Dedifferentiated amniotic fluid mesenchymal stem cell (primary cell): ENCODE results near the gene RABEPK.
"Not testable (repeated sequence)": the region's sequence is repeated elsewhere in the genome, so short reads cannot be mapped to it uniquely, and the experiment has no call there.

Experiments used
- DNase-seq: peaks from one replicate; pipeline ENCODE4 v3.0.0-alpha.2; 2016; ENCODE audit errors: extremely low spot score

Gene RABEPK, protein sequence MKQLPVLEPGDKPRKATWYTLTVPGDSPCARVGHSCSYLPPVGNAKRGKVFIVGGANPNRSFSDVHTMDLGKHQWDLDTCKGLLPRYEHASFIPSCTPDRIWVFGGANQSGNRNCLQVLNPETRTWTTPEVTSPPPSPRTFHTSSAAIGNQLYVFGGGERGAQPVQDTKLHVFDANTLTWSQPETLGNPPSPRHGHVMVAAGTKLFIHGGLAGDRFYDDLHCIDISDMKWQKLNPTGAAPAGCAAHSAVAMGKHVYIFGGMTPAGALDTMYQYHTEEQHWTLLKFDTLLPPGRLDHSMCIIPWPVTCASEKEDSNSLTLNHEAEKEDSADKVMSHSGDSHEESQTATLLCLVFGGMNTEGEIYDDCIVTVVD

DNA sequence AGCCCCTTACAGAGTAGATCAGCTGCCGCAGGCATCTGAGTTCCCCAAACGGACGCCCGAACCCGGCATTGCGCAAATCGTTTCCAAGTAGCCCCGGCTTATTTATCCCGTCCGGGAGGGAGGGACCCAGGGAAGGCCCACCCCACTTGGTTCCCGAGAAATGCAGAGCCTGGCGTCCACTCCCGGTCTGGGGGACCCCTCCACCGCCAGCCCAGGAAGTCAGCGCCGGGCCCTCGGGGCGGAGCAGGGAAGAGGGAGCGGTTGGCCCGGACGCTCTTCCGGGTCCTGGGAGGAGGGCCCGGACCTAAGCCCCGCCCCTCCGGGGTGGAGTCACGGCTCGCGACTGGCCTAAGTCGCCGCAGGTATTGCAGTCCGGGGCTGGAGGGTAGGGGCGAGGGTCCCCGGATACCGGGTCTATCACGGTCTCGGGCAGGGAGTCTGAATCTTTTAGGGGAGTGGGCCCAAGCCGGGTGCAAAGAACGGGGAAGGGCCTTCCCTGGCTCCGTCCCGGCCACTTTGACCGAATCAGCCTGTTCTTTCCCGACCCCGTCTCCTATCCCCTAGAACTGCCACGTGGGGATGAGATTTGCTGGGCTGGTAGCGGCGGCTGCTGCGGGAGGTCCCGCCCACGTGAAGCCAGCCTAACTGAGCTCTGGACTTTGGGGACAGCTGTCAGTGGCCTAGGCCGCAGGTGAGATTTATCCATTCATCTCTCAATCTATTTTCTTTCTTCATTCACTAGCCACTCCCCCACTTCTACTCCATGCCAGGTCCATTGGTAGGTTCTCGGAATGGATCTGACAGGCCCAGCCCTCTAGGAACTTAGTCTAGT, at the start of gene RABEPK:
Gene RABEPK (plus strand): TSS at position 327 of the 832 bp plus-strand sequence. CDS start 2,472 bp downstream, outside the sequence.
- DNase-seq = peak; percentile 86

DNA sequence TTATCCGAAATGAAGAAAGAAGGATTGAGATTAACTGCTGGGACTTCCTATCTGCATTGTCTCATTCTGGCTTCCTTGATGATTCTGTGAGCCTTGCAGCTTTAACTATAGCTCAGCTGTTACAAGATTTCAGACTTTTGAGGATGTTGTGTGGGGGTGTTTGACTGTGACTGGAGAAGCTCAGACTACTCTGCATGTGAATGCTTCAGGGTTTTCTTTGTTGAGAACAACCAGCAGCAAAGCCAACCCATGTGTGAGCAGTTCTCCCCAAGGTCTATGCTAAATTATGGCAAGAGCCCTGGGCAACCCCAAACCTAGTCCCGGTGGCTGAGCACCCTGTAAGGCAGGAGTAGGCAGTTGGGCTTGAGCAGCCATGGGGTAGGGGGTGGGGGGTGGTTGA, 48.6 kb upstream of the RABEPK start:
- no peak for DNase-seq

DNA sequence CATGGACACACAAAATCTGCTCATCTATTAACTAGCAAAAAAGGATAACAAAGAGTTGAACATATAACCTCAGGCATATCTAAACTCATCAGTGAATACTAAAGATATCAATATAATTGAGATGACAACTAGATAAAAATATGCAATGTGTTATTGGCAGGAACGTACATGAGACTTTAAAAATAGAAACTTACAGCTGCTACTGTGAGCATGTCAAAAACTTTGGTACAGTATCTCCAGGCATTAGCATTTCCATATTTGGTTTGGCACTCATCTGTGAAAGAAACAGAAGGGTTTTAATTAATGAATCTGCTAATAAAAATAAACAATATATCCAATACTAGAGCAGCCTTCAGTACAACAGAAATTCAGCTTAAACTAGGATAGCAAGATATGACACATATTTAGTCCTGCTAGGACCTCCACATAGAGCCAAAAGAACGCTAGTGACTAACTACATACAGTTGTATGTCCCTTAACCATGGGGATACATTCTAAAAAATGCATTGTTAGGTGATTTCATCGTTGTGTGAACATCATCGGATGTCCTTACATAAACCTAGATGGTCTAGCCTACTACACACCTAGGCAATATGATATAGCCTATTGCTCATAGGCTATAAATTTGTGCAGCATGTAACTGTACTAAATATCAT, 46.5 kb upstream of the RABEPK start:
- DNase-seq = no peak

DNA sequence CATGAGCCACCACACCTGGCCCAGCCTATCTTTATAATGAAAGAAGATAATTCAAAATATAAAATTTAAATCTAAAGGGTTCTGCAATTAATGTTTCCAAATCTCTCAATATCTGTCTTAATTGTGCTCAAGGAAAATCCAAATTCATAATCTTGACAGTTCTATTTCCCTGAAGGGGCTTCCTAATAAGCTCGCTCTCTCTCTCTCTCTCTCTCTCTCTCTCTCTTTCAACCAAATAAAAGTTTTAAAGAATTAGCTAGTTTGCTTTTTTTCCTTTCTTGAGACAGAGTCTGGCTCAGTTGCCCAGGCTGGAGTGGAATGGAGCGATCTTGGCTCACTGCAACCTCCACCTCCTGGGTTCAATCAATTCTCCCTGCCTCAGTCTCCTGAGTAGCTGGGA, 43.8 kb upstream of the RABEPK start:
- DNase-seq = no peak

DNA sequence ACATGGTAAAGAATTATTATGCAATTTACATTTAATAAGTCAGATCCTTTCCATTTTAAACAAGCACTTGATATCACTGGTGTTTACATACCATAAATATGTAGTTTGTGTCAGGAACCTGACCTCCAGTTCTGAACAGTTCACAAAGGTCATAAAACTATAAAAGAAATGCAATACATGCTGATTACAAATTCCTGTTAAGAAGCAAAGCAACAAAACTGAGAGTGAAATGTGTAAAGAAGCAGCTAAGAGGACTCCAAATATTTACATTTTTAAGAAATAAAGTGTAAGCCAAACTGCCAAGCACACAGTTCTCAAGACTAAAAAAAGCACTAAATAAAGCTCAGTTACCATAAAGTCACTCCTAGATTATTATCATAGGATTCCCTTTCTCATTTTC, 39.6 kb upstream of the RABEPK start:
- DNase-seq = no peak

DNA sequence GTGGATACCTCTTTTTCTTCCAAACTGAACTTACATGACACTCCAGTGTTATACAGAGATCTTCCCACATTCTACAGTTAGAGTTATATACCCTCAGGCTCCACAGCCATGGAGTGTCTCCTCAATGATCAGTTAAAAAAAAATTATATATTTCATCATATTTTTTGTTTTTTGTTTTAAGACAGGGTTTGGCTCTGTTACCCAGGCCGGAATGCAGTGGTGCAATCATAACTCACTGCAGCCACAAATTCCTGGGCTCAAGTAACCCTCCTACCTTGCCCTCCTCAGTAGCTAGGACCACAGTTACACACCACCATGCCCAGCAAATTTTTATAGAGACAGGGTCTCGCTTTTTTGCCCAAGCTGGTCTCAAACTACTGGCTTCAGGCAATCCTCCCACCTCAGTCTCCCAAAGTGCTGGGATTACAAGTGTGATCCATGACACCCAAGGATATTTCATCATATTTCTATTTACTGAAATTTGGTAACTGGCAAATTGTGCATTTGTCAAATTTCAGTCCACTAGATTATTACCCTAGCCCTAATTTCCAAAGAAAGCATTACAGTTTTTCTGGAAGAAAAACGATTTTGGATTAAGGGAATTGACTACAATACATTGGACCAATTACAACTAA, 38.9 kb upstream of the RABEPK start:
- DNase-seq = peak; percentile 44

DNA sequence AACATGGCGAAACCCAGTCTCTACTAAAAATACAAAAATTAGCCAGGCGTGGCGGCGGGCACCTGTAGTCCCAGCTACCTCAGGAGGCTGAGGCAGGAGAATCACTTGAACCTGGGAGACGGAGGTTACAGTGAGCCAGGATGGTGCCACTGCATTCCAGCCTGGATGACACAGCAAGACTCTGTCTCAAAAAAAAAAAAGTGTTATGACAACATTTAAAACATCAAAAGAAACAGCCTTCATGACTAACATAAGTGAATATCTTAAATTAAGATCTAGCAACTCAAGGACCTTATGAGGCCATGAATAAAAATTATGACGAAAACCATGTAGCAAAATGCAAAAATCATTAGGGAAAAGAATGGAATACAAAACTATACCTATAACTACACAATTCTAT, 37.5 kb upstream of the RABEPK start:
- not testable (repeated sequence) for DNase-seq

DNA sequence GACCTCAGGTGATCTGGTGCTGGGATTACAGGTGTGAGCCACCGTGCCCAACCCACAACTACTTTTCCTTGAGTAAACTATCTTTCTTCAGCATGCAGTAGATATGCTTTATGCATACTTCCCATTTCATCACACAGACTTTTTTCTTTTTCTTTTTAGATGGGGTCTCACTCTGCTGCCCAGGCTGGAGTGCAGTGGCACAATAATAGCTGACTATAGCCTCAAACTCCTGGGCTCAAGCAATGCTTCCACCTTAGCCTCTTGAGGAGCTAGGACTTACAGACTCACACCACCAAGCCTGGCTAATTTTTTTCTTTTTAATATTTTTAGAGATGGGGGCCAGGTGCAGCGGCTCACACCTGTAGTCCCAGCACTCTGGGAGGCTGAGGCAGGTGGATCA, 33.6 kb upstream of the RABEPK start:
- DNase-seq = no peak

DNA sequence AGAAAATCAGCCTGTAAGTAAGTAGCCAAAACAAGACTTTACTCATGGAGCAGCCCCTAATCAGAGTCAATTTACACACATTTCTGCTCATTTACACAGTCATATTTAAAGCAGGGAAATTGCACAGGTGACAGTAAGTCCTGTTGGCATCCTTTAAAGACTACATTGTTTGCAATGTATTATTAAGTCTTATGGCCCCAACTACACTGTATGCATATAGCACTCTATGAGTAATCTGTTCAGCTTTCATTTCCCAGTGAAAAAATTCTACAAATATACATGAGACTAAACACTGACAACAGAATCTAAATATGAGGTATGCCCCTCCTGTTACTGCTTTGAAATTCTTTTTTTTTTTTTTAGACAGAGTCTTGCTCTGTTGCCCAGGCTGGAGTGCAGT, 30.4 kb upstream of the RABEPK start:
- no peak for DNase-seq

DNA sequence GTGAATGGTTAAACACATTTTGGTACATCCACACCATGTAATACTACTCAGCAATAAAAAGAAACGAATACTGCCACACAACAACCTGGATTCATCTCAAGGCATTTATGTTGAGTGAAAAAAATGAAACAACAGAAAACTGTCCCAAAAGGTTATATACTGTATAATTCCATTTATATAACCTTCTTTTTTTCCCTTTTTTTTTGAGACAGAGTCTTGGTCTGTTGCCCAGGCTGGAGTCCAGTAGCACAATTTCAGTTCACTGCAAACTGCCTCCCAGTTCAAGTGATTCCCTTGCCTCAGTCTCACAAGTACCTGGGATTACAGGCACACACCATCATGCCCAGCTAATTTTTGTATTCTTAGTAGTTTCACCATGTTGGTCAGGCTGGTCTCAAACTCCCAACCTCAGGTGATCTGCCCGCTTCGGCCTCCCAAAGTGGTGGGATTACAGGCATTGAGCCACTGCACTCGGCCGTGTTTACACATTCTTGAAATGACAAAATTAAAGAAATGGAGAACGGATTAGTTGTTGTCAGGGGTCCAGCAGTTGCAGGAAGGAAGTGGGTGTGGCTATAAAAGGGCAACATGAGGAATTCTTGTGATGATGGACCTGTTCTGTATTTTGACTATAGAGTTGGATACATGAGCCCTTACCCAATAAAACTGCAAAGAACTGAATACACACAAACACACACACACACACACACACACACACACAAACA, 28.1 kb upstream of the RABEPK start:
- DNase-seq = no peak

DNA sequence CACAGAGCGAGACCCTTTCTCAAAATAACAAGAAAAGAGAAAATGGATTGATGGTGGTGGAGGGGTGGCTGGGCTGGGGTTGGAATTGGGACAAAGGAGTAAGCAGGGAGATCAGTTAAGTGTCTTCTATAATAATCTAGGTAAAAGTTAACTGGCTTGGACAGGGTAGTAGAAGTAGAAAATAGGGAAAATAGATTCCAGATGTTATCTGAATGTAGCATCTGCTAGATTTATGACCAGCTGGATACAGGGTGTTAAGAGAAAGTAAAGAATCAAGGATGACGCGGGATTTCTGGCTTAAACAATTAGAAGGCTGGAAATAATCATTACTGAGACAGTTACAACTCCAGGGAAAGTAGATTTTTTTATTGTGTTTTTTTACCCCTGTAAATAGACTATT, 23.7 kb upstream of the RABEPK start:
- no peak for DNase-seq

DNA sequence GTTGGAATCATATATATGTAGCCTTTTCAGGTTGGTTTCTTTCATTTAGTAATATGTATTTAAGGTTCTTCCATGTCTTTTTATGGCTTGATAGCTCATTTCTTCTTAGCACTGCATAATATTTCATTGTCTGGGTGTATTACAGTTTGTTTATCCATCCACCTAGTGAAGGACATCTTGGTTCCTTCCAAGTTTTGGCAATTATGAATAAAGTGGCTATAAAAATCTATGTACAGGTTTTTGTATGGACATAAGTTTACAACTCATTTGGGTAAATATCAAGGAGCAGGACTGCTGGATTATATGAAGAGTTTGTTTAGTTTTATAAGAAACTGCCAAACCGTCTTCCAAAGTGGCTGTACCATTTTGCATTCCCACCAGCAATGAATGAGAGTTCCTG, 22.5 kb upstream of the RABEPK start:
- DNase-seq = no peak

DNA sequence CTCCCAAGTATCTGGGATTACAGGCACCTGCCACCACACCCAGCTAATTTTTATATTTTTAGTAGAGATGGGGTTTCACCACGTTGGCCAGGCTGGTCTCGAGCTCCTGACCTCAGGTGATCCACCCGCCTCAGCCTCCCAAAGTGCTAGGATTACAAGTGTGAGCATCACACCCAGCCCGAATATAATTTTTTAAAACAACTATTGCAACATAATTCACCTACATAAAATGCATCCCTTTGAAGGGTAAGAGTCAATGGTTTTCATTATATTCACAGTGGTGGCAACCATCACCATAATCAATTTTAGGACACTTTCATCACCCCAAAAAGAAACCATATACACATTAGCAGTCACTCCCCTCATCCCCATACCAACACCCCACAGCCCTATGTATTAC, 20.6 kb upstream of the RABEPK start:
- not testable (repeated sequence) for DNase-seq

DNA sequence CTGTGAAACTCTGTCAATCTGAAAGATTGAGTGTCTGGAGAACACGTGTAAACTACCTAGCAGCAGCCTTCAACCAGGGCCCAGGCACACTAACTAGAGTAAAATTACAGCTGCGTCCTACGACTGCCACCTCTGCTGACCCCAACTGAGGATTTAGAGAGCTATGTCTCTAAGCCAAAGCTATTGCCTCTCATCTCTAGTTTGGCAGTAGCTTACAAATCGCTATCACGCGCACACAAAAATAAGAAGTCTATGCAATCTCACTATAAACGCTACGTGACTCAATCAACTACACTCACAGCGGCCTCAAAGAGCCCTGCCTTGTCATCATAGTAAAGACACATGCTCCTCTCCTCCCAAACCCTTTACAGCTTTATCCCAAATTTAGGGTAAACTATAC, 19.5 kb upstream of the RABEPK start:
- DNase-seq = no peak

DNA sequence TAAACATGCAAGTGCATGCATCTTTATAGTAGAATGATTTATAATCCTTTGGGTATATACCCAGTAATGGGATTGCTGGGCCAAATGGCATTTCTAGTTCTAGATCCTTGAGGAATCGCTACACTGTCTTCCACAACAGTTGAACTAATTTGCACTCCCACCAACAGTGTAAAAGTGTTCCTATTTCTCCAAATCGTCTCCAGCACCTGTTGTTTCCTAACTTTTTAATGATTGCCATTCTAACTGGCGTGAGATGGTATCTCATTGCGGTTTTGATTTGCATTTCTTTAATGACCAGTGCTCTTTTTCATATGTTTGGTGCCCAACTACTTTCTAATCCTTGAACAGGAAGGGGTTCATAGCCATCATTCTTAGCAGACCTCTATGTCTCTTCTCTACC, 18.6 kb upstream of the RABEPK start:
- DNase-seq = not testable (repeated sequence)

DNA sequence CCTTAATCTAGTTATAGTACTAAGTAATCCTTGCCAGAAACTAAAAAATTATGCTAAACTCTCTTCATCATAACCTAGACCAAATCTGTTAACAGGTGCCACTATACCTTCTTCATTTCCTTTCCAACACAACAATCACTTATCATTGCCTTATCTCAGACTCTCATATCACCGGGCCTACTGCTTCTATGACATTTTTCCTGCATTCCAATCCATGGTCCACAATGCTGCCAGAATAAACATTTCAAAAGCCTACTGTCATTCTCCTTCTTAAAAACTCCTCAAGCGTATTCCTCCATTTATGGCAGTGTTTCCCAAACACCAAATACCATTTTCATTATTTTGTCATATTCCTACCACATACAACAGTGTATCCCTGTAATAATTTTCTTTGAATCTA, 17.3 kb upstream of the RABEPK start:
- DNase-seq = no peak

DNA sequence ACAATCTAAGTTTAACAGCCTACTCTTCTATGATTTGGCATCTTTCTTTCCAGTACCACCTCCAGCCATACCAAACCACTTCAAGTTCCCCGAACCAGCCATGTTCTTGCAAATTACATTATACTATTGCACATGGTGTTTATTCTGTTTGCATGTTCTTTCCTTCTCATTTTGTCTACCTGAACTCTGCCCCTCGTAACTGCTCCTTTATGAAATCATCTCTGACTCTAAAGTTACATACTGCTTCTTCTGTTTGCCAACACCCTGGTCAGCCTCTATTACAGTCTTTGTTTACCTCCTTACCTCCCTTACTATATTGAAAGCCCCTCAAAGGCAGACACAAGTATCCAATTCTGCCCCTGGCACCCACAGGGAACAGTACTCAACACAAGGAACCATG, 16.8 kb upstream of the RABEPK start:
- DNase-seq = no peak

DNA sequence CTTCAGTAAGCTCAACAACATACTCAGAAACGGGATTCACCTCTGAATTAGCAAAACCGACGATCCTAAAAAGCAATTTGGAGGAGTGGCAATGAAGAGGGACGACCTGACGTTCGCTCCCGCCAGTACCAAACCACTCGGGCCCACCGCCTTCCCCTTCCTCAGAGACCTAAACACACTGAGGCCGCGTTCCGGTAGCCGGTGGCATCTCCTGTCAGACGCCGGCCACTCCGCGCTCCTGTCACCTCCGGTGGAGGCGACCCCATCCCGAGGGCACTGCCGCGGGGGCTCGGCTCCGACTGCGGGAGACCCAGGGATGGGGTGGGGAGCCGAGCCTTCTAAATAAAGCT, 11.4 kb upstream of the RABEPK start:
- no peak for DNase-seq

DNA sequence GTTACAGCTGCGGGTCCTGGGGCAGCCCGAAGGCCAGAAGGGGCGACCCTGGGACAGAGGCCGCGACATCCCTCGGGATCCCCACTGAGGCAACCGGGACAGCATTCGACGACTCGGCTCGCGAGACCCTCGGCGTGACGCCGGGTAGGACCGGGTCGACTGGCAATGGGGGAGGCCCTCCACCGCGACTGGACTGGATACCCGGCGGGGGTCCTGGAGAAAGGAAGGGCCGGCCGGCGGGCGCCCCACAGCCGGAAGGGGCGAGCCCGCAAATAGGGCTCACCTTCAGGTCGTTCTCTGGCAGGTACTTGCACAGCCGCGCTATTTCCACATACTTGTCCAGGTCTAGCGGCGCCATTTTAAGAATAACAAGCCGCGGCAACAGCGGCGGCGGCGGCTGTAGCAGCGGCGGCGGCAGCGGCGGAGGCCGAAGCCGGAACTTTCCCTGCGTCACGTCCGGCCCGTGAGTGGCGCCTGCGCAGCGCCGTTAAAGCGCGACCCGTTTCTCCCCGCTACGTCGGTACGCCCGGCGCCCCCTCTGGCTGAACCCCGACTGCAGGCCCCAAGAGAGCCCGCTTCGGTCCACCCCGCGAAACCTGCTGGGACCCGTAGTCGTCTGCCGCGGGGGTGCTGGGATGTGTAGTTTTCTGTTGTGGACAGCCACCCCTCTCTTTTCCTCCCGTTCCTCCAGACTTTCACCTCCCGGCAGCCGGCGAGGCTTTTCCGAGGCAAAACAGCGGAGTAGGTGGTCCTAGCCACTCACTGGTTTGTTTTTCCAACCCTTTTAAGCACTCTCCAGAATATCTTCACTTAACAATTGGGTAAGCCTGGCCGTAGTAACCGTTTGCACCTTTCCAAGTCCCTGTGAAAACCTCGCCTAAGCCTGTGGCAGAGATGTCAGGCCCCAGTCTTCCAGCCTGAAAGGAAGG, 10.7 kb upstream of the RABEPK start, which contains the start of gene PPP6C:
Gene PPP6C (minus strand): TSS at position 443 of the 929 bp plus-strand sequence. CDS start 85 bp downstream, at position 358.
- DNase-seq = peak; percentile 94

DNA sequence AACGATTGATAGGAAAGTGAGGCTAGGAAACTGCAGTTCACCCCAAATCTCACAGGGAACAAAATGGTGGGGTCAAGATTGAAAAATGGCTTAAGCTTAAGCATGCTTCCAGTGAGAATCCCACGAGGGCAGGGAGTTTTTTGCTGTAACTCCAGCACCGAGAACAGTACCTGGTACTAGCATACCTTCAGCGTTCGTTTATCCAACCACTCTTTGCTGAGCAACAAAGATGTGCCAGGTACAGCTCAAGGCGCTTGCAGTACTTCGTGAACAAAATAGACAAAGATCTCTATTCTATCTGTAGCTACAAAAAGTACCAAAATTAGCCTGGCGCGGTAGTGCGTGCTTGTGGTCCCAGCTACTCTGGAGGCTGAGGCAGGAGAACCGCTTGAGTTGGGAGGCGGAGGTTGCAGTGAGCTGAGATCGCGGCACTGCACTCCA, 10.0 kb upstream of the RABEPK start:
- DNase-seq = no peak
